DMS153 treated with DMSO at 0.1 percent for 48 hours (cell line): ENCODE data around the gene BORA.
A peak's percentile ranks its signal among the peaks of the same experiment; 100 is the strongest.
"Not testable (repeated sequence)": the region's sequence is repeated elsewhere in the genome, so short reads cannot be mapped to it uniquely, and the experiment has no call there.

Experiments used
- DNase-seq: peaks from one replicate; lab custom pipeline; 2025; ENCODE audit not compliant: unreplicated experiment; lab: John Stamatoyannopoulos, UW

Gene BORA

DNA sequence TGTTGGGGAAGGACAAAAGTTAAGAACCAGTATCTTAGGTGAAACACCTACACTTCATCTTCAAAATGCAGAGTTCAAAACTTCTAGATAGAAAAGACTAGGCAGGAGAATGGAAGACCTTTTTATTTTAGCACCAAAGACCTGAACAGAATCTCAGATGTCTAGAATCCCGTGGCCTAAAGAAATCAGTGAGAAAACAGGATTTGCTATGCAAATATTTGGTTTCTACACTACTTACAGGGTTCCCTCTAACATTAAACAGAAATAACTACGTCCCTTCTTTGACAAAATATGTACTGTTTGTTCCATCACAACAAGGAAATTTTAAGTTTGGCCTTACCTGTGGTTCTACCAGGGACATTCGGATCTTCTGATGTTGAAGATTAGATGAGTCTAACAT lies 32.5 kb downstream of the BORA start:
- DNase-seq, result no peak

DNA sequence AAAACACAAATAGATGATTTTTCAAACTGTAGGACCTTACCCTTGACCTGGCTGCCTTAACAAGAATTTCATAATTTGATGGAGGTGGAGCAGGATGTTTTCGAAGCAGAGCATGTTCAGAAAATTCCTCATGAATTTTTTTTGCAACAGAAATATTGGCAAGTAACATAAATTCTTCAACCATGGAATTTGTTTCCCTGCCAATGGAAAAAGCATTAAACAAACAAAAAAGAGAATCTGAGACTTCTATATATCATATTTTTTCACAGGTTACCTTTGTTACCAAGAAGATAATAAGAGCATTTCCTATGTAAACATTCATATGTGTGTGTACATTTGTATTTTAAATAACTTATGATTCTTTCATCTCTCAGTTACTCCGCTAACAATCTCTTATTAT lies 35.7 kb downstream of the BORA start:
- no peak for DNase-seq

DNA sequence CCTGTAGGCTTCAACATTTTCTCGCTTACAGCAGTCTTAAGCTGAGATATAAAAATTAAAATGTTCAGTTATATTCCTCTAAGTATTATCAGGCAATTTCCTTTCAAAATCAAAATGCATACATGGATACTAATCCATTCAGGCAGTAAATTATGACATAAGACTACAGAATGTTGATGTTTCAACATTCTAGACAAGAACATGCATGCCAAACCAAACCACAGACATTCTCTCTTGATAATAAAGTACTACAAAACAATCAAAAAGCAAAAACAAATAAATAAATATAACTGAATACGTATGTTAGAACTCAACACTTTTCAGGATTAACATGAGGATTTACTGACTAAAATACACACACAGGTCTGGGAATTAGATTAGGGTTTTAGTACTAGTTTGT lies 46.3 kb downstream of the BORA start:
- DNase-seq, result no peak

DNA sequence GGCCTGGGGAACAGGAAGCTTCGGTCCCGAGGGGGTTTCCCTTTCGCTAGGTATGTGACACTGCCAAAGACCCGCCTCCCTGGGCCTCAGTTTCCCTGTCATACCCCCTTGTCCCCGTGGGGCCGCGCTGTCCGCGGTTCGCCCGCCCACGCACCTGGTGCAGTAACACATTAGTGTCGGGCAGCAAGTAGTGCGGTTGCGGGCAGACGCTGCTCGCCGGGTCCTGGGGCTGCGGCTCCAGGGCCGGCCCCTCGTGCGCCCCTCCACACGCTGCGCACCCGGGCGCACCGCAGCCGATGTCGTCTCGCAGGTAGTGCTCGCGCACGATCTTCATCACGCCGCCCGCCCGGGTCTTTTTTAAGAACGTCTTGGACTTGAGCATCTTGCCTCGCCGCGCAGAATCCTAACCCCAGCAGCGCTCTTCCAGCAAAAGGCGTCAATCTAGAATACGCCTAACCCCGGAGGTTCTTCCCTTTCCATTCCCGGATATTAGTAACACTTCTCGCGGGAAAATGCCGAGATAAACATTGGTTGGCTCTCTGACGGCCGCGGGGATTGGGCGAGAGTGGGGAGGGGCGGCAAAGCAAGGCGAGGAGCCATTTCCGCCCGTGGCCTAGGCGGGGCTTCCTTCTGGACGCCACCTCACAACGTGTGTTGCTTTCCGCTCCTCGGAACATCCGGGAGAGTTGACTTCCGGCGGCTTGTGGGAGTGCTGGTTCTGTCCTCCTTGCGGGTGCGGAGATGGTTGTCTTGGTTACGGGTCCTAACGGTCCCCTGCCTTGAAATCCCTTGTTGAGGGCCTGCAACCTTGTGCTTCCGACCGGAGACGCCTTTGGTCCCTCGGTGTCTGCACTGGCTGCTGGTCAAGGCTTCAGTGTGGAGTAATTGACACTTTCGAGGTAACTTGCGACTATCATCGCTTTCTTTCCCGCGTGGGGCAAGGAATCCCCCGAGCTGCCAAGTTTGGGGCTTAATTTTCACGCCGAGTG lies 54.0 kb downstream of the BORA start, which contains the start of the genes DIS3 and PIBF1:
TSS of gene DIS3 (minus strand) at position 450 of the 989 bp plus-strand sequence. CDS start at position 382, 68 bp downstream.
TSS of gene PIBF1 (plus strand) at position 683 of the 989 bp plus-strand sequence. CDS start 1,337 bp downstream, outside the sequence.
- peak; percentile 96 for DNase-seq

DNA sequence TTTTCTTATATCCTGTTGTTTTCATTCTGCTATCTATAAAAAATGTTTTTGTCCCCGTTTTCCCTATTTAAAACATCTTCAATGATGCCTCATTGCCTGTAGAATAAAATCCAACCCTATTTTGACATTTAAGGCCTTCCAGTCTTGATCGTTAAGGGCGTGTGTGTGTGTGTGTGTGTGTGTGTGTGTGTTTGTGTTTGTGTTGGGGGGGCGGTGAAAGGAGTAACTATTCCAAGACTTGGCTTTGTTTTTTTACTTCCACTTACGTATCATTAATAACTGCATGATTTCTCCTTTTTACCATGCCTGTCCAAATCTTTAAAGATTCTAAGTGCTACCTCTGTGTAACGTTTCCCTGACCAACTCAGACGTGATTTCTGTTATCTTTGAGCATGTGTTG lies 55.0 kb downstream of the BORA start:
- DNase-seq, result no peak

DNA sequence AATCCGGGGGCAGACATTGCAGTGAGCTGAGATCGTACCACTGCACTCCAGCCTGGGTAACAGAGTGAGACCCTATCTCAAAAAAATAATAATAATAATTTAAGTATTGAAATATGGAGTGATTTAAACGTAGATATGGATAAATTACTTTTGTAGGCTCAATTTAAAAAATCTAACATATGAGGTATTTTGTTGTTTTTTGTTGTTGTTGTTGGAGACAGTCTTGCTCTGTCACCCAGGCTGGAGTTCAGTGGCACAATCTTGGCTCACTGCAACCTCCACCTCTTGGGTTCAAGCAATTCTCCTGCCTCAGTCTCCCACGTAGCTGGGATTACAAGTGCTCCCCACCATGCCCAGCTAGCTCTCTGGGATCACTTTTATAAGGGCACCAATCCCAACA lies 57.0 kb downstream of the BORA start:
- DNase-seq, result not testable (repeated sequence)

DNA sequence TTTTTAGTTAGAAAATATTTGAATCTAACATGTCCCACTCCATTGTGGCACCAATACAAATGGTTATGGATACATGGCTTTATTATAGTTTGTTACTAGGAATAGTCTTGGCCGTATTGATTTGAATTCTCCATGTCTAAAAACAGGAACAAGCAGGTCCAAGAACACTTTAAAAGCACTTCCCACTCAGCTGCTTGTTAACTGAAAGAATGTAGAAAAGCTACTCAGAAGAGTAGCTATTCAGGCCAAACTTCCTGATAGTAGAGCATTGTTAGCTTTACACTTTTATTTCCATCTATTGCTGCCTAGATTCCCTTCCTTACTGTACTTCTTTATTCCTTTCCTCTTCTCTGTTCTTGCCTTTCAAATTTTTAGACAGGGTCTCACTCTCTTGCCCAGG lies 61.1 kb downstream of the BORA start:
- no peak for DNase-seq

DNA sequence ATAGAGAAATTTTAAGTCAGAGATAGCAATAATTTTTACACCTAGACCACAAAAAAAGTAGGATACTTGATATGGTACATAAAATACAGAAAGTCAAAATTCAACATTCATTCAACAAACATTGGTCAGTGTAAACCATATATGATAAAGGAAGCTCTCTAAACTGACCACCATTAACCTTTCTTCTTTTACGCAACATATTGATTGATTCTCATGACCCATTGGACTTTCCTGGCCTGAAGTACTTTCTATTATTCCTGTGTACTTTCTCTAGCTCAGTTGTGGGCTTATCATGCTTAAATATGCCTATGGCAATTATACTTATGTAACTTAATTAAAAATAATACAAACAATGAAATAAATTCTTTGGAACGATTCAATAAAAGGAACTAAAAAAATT lies 64.9 kb downstream of the BORA start:
- DNase-seq, result no peak

DNA sequence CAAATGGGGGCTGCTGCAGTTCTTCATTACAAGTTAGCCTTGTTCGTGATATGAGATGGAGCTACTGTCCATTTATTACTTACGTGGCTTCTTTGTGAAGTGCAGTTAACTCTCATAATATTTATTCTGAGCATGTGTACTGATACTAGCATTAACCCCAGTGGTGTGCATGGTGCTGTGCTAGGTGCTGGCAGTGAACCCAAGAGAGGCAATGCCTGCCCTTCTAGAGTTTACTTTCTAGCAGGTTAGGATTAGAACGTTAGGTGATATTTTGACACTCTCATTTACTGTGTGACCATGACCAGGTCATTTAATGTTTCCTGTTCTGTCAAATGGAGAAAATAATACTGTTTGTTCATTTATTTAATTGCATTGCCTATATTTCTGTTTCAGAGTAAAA lies 71.1 kb downstream of the BORA start:
- DNase-seq, result no peak

DNA sequence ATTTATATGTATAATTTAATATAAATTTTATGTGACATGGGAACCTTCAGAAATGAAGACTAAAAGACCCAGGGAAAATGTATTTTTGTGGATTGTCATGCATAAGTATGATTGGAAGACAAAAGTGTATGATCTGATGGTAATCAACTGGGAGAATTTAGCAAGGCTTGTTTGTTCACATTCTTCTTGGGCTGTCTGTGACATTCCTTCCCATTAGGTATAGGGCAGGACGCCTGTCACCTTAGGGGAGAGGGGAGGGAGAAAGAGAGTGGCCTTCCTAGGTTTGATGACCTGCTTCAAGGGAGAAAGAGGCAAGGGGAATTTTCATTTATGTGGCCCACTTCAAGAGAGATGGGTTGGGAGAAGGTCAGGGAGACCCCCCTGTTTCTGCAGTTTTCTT lies 76.6 kb downstream of the BORA start:
- no peak for DNase-seq
